Iris pigment epithelial cell (primary cell): ENCODE results near the gene TARBP1.
"Not testable (repeated sequence)": the region's sequence is repeated elsewhere in the genome, so short reads cannot be mapped to it uniquely, and the experiment has no call there.

Experiments
- DNase-seq: peaks from one replicate; pipeline ENCODE4 v3.0.0-alpha.2; 2011; ENCODE audit warnings: low read depth

Gene TARBP1, protein sequence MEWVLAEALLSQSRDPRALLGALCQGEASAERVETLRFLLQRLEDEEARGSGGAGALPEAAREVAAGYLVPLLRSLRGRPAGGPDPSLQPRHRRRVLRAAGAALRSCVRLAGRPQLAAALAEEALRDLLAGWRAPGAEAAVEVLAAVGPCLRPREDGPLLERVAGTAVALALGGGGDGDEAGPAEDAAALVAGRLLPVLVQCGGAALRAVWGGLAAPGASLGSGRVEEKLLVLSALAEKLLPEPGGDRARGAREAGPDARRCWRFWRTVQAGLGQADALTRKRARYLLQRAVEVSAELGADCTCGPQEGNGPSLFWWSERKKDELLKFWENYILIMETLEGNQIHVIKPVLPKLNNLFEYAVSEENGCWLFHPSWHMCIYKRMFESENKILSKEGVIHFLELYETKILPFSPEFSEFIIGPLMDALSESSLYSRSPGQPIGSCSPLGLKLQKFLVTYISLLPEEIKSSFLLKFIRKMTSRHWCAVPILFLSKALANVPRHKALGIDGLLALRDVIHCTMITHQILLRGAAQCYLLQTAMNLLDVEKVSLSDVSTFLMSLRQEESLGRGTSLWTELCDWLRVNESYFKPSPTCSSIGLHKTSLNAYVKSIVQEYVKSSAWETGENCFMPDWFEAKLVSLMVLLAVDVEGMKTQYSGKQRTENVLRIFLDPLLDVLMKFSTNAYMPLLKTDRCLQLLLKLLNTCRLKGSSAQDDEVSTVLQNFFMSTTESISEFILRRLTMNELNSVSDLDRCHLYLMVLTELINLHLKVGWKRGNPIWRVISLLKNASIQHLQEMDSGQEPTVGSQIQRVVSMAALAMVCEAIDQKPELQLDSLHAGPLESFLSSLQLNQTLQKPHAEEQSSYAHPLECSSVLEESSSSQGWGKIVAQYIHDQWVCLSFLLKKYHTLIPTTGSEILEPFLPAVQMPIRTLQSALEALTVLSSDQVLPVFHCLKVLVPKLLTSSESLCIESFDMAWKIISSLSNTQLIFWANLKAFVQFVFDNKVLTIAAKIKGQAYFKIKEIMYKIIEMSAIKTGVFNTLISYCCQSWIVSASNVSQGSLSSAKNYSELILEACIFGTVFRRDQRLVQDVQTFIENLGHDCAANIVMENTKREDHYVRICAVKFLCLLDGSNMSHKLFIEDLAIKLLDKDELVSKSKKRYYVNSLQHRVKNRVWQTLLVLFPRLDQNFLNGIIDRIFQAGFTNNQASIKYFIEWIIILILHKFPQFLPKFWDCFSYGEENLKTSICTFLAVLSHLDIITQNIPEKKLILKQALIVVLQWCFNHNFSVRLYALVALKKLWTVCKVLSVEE (N-terminal part only)

DNA sequence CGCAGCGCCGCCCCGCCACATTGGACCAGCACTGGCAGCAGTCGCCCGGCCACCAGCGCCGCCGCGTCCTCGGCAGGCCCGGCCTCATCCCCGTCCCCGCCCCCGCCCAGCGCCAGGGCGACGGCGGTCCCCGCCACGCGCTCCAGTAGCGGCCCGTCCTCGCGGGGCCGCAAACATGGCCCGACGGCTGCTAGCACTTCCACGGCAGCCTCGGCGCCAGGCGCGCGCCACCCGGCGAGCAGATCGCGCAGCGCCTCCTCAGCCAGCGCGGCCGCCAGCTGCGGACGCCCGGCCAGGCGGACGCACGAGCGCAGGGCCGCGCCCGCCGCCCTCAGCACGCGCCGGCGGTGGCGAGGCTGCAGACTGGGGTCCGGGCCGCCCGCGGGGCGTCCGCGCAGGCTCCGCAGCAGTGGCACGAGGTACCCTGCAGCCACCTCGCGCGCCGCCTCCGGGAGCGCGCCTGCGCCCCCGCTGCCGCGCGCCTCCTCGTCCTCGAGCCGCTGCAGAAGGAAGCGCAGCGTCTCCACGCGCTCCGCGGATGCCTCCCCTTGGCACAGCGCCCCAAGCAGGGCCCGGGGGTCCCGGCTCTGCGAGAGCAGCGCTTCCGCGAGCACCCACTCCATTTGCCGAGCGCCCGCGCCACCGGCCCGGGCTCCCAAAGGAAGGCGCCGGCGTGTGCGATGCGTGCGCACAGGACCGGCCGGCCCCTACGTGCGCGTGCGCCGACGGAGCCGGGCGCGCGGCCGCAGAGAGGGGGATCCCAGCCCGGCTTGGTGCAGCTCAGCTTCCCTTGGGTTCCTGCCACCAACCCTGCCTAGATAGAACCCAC is at the start of gene TARBP1:
Gene TARBP1, minus strand, starts transcription at position 699 of the 829 bp plus-strand sequence. Its CDS starts 76 bp downstream, at position 623.
- peak; percentile 80 for DNase-seq

DNA sequence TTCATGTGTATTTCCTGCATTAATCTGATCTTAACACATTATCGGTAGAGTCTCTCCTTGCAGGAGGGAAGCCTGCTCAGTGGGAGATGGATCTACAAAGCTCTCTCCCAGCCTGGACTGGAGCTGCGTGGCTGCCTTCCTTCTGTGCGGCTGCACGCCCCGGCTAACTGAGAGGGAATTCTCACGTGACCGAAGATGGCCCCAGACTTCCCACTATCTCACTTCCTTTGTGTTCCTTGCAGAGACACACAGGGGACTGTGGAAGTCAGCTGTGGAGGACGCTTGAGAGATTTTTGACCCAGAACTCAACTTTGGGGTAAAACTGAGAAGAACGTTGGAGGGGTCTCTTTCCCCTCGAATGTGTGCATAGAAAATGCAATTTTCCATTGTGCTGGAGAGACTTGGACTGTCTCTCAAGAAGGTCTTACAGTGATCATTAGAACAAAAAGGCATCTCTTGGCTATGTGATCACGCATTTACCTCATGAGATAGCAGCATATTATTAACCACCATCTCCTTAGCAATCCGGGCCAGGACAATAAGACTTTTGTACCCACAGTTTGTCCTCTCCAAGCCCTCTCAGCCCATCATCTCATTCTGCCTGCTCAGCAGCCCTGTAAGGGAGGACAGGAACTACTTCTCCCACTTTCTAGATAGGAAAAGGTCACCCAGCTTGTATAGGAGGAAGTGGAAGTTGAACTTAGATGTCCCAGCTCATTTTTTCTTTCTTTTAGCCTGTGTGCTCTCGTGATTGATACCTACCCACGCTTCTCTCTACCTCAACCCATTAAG is 49.3 kb upstream of the TARBP1 start:
- DNase-seq: no peak

DNA sequence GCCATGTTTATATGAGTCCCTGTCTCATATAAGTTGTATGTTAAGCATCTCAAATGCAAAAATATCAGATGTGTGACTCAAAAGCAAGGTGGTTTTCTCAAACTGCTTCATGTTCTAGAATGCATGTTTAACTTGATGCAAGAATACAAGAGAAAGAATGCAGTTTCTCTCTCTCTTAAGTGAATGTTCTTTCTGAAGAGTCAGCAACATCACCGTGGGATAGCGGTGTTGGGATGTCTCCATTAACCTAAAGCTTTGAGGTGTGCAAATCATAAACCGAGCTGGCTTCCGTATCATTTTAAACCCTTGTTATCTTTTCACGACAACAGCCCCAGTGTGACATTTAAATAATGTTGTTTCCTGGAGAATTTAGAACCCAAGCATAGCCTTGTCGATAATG is 48.4 kb upstream of the TARBP1 start:
- DNase-seq: no peak

DNA sequence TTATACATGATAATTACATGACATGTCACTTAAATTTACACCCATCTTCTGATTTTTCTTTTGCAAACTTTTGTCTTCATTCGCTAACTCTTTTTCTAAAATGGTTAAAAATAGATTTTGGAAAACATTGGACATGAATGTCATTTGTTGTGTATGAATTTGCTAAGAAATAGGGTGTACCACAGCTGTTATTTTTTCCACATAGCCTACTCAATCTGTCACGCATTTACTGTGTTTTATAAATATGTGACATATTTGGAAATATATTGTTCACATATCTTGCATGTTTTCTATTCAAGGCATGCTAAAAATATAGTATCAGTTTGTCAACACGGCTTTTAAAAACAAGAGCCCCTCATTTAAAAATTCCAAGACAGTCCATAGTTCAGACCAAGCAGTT is 47.9 kb upstream of the TARBP1 start:
- no peak for DNase-seq

DNA sequence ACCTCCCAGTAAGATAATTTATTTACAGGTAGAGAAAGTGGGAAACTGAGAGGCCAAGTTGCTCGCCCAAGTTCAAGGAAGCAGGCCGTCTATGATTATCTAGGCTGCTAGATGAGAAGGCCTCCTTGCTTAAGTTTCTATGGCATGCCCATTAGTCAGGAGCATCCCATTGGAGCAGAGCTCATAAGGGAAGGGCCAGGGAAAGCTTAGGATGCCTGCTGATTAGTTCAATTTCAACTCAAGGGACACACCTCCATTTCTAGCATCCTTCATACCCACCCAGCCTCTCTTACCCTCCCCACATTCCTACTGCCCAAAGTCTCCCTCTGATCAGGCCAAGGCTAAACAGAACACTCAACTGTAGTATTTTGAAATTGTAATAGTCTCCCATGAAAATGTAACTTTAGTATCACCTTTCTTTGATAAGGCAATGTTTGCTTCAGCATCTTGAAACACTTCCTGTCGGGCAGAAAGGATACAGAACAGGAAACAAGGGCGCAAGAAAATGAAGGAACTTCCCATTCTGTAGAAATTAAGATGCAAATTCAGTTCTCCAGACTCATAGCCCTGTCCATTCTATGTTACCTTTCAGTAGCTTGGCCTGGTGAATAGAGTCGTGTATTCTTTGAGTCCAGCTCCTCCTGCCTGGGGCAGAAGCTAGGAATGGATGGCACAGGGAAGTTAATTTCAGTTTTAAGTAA is 46.3 kb upstream of the TARBP1 start:
- DNase-seq: no peak

DNA sequence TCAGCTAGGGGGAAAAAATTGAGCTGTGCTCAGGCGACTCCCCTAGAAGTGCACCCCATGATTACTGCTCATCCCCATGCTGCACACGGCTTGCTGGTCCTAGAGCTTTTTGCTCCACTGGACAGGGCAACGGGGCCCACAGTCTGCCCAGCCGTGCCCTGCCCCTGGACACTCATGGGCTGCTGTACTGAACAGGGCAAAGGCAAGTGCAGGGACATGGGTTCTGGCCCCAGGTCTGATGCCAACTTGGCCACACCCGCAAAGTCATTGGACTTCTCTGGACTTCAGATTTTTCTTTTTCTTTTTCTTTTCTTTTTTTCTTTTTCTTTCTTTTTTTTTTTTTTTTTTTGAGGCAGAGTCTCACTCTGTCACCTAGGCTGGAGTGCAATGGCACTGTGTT is 42.9 kb upstream of the TARBP1 start:
- DNase-seq: no peak

DNA sequence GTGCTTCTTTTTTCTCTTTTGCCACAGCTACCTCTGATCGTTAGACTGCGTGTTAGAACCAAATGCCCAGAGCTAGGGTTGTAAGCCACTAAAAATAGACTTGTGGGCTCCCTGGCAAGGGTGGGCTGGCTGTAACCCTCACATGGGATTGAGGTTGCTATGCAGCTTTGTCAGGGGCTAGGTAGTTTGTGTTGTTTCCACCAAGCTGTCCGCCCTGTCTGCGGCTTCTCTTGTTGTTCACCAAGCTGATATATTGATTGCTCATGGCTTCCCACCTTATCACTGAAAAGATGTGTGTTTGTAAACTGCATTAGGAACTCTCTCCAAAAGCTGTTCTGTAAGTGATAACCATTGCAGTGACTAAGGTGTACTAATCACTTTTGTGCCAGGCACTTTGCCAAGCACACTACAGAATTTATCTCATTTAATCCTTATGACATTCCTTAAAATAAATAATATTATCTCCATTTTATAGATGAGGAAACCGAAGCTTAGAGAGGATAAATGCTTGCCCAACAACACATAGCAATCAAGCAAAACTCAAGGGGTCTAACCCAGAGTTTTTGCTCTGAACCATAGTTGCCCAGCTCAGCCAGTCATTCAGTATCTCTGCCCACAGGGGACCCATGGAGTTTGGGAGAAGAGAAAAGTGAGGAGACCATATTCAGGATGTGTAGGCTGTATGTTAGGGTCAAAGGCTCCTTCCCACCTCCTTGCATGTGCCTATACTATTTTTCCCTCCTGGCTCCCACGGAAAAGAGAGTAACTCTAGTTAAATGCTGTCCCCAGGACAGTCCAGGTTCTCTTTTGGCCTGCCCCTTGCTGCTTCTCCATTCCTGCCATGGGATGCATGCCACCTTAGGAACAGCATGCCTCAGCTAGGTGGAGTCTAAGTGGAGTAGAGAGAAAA is 42.2 kb upstream of the TARBP1 start:
- no peak for DNase-seq

DNA sequence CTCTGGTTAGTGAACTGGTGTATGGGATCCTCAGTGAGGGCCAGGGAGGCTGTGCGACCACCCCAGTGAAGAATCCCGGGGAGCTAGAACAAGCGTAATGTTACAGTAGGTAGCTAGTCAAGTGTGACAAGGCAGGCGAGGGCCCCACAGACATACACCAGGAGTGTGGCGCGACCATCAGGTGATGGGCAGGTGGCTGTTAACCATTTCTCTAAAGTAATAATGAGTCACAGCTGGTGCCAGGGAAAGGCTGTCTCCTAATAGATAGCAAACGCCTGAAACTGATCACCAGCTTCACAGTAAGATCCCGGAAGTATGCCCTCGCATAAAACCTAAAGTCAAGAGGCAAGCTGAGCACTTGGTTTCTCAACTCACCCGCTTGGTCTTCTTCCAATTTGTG is 40.5 kb upstream of the TARBP1 start:
- DNase-seq: no peak

DNA sequence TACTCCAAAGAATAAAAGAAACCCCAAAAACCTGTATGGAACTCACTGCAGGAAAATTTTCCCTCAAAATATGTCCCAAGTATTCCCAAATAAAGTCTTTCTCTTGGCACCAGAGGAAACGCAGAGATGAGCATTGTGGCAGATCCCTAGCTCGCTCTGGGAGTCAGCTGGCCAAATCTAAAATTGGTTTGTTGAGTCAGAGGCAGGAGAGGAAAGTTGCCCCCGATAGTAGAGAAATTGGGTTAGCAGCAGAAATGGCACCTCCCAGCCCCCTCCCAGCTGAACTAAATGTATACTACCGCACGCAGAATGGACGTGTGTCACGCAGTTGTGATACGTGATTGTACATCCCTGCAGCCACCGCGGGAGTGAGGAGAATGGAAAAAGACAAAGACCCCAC is 39.9 kb upstream of the TARBP1 start:
- no peak for DNase-seq

DNA sequence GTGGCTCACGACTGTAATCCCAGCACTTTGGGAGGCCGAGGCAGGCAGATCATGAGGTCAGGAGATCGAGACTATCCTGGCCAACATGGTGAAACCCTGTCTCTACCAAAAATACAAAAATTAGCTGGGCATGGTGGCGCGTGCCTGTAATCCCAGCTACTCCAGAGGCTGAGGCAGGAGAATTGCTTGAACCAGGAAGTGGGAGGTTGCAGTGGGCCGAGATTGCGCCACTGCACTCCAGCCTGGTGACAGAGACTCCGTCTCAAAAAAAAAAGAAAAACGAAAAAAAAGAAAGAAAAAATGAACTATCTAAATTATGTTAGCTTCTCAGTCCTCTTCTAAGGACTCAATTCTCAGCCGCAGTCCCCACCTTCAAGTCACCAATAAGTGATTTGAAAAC is 39.1 kb upstream of the TARBP1 start:
- DNase-seq: not testable (repeated sequence)

DNA sequence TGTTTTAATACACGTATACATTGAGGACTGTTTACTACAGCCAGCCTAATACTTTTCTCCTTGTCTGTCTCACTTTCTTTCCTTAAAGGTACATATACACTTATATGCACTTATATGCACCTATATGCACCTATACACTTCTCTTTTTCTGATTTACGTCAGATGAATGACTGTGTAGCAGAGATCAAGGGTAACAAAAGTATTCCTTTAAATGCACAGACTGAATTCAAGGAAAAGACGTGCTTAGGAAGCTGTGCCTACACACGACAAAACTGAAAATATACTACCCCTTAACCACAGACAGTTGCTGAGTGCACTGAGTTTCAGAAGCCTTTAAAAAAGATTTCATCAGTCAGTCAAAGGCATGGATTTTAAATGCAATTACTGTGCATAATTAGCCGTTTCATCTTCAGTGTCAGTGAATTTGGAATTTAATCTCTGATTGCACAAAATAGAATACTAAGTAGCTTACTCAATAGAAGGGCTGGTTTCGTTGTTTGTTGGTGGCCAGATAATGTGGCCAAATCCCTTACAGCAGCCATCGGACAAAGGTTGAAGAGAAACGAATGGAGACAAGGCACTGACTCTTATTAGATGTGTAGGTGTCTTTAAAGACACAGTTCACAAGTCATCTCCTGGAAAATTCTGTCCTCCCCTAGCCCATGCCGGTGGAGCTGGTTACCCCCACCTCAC is 38.3 kb upstream of the TARBP1 start:
- DNase-seq: no peak

DNA sequence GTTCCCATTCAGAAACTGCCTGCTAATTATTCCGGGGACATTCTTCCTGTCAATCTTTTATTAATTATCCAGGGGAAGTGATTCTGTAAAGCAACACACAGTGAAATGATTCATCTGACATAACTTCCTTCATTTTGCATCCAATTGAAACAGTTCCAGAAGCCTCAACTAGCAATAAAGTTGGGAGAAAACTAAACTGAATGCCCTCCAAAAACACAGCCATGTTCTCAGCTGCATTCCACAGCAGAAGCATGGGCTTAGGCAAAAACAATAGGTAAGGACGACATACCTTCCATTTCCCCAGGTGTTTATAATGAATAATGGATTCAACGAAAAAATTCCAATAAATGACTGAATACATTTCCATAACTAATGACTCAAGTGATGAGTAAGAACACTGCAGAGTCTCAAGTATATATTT is 36.9 kb upstream of the TARBP1 start:
- DNase-seq: no peak

DNA sequence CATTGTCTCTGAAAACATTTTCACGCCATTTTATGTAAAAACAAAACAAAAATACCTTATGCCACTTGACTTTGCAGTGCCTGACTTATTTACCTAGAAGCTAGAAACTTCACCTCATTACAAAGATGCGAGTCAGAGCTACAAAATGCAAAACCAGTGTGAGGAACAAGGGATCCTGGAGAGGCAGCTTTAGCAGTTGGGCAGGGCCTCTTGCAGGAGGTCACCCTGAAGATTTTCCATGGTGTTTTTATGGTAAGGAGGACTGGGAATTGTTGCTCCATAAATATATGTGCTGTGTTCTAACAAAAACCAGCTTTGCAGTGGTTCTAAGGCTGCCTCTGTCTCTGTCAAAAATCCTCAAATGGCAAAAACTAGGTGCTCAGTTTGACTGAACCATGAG is 36.4 kb upstream of the TARBP1 start:
- no peak for DNase-seq

DNA sequence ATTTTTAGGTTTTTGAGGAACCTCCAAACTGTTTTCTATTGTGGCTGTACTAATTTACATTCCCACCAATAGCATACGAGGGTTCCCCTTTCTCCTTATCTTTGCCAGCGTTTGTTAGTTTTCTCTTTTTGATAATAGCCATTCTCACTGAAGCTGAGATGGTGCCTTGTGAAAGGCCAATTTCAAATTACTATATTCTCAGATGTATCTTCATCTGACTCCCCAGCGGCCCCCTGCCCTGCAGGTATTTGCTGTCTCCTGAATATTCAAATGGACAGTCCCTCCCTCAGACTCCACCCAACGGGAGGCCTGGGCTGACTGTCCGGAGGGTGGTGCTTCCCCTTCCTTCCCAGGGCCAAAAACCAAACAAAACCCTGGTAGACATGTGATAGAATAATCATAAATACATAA is 33.5 kb upstream of the TARBP1 start:
- no peak for DNase-seq

DNA sequence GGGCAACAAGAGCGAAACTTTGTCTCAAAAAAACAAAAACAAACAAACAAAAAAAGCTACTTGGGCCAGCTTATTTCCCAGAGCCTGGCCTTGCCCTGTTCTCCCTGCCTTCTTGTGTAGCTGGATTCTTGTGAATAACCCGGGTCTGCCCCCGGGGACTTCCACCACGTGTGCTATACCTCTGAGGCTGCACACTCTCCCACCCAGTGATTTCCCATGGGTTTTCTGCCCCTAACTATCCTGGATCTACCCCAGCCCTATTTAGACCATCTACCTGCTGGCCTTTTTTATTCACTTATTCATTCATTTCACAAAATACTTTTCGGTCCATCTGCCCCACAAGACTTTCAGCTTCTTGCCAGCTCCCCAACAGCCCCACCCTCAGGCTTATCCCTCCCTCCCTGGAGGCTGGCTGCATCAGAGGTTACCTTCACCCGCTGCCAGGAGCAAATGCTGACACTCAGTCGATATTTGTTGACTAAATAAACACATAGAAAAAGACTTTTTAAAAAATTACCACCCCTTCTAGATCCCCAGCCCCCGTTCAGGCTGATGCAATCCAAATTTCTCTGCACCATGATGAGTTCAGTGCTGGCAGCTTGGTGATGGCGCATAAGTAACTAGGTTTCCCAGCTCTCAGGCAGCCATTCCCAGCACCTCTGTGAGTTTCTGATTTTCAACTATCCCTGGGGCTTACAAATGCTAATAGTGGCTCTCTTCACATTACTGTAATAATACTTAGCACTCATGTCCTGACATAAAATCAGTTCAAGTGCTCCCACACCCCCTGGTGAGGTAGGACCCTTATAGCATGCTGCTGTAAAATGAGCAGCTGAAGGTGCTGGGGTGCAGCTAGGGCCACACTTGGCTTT is 30.7 kb upstream of the TARBP1 start:
- DNase-seq: no peak

DNA sequence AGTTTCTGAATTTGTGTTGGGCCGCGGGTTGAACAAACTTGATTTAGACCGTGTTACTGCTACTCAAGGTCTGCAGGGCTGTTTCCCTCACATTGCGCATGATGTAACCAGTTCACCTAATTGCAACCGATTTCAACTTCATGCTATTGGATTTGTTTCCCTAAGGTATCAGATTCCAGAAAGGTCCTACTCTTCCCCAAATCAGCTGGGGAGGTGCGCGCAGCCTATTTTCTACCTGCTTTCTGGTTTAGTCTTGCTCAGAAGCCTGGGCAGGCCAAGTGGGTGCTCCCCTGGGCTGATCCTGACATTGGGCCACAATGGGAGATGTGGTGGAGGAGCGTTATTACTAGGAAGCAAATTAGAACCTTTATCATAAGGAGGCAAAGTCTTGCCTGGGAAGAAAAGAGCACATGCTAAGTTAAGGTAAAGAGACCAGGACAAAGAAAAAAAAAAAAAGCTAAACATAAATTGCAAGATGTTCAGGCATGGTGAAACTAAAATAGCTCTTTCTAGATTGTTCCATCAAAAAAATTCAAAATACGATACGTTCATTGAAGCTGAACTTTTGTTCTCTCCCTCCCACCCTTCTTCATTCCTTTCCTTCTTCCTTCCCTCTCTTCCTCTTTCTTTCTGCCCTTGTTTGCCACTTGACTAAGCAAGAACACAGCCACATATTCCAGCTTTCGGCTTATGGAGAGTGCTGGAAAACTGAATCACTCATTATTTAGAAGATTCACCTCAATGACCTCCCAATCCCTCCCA is 28.8 kb upstream of the TARBP1 start:
- DNase-seq: no peak
